K562 (cell line): ENCODE results near the gene CUTA. TPM values are rescaled to one million over a fixed set of nuclear protein-coding genes. Genes with fewer than 3 reads are reported as not detected.

Experiments
- ATAC-seq: fragments of 200-7000 bp; cut with Tn5 transposase; 3 replicates; pipeline ENCODE4 v1.9.1; 2020; ENCODE audit warnings: moderate library complexity
- BruUV-seq: library from RNA; stranded (reverse); fragments of 400-500 nt; replicated peaks from 2 replicates; lab custom pipeline; 2021; lab: Mats Ljungman, UMichigan
- CTCF ChIA-PET: fragments of 300-600 bp; formaldehyde crosslinking; extraction: SDS; loops from one replicate; lab custom pipeline; 2021; ENCODE audit warnings: low intra/inter-chr PET ratio; lab: Yijun Ruan, JAX
- POLR2A ChIA-PET: fragments of 300-600, 350-650 bp; sonication (Branson Sonifier 250); formaldehyde crosslinking; extraction: SDS; loops from one replicate; lab custom pipeline; 2021; ENCODE audit warnings: antibody characterized with exemption, inconsistent platforms; lab: Yijun Ruan, JAX
- DNase-seq, 4 experiments: peaks; one replicate each; pipeline versions ENCODE4 v3.0.0 to v3.0.0-alpha.2; 2011 to 2018; ENCODE audit warnings: low spot score in 3 of 4, mixed read lengths in 3 of 4; ENCODE audit errors: extremely low read depth in 1 of 4
- FAIRE-seq: peaks from 2 replicates; lab custom pipeline; 2011; peaks lifted over from hg19 to GRCh38; lab: Jason Lieb, UNC
- H2AFZ ChIP-seq: 2 replicates; pipeline ENCODE4 v1.6.0; 2011; ENCODE audit warnings: low read depth, low read length, control low read depth, inconsistent platforms
- H3K27ac ChIP-seq: fragments of 200-600 bp; 3 replicates; pipeline ENCODE4 v1.8.0; 2011; ENCODE audit warnings: low read depth, mild to moderate bottlenecking, control low read depth, inconsistent platforms, low read length, moderate library complexity, mixed read lengths; ENCODE audit errors: extremely low read depth
- H3K27me3 ChIP-seq, 2 experiments: fragments of 300-600 bp in 1 of 2; 2 replicates in 1 of 2; 3 replicates in 1 of 2; pipeline versions ENCODE4 v1.6.0 to v1.8.0; 2011; ENCODE audit warnings: inconsistent platforms in 2 of 2, low read length in 2 of 2, mild to moderate bottlenecking in 1 of 2, mixed read lengths in 1 of 2, moderate library complexity in 1 of 2; ENCODE audit not compliant: control insufficient read depth in 2 of 2, insufficient read depth in 2 of 2
- H3K36me3 ChIP-seq: fragments of 300-600 bp; 3 replicates; pipeline ENCODE4 v1.8.0; 2011; ENCODE audit warnings: mild to moderate bottlenecking, low read length, inconsistent platforms; ENCODE audit not compliant: control insufficient read depth, insufficient read depth
- H3K4me1 ChIP-seq, 2 experiments: fragments of 200-600 bp in 1 of 2; replicated peaks in 1 of 2; 2 replicates in 1 of 2; 3 replicates in 1 of 2; pipeline versions ENCODE4 v1.5.1 to v1.8.0; 2011; ENCODE audit warnings: inconsistent platforms in 2 of 2, low read length in 2 of 2, mild to moderate bottlenecking in 1 of 2, mixed read lengths in 1 of 2, moderate library complexity in 1 of 2; ENCODE audit not compliant: control insufficient read depth in 2 of 2, insufficient read depth in 2 of 2
- H3K4me2 ChIP-seq: 2 replicates; pipeline ENCODE4 v1.6.1; 2011; ENCODE audit warnings: low read length, control low read depth, inconsistent platforms, mixed read lengths; ENCODE audit not compliant: insufficient read depth
- H3K4me3 ChIP-seq: fragments of 200-600 bp; sonication (generic), shearing (Covaris generic); 2 replicates; pipeline ENCODE4 v1.5.1; 2016; ENCODE audit warnings: control low read depth, inconsistent platforms
- H3K79me2 ChIP-seq: fragments of 200-600 bp; 3 replicates; pipeline ENCODE4 v1.8.0; 2011; ENCODE audit warnings: low read length, inconsistent platforms; ENCODE audit not compliant: control insufficient read depth, insufficient read depth
- H3K9ac ChIP-seq, 2 experiments: 2 replicates each; pipeline versions ENCODE4 v1.6.0 to v1.6.1; 2011; ENCODE audit warnings: low read depth in 2 of 2, low read length in 2 of 2, control low read depth in 1 of 2, inconsistent platforms in 1 of 2, mild to moderate bottlenecking in 1 of 2, mixed read lengths in 1 of 2; ENCODE audit not compliant: insufficient read depth in 1 of 2
- H3K9me1 ChIP-seq: one replicate; pipeline ENCODE4 v1.6.0; 2011; ENCODE audit warnings: inconsistent platforms, mild to moderate bottlenecking, low read length, moderate library complexity; ENCODE audit not compliant: control insufficient read depth, insufficient read depth
- H3K9me3 ChIP-seq: replicated peaks from 2 replicates; pipeline ENCODE4 v1.5.1; 2011; ENCODE audit warnings: low read depth, low read length, inconsistent platforms; ENCODE audit not compliant: control insufficient read depth, insufficient read depth
- H4K20me1 ChIP-seq: replicated peaks from 2 replicates; pipeline ENCODE4 v1.6.1; 2011; ENCODE audit warnings: low read length, inconsistent platforms, mixed read lengths; ENCODE audit not compliant: control insufficient read depth, insufficient read depth
- ASH1L ChIP-seq: fragments of 450-650 bp; IDR thresholded peaks from 2 replicates; pipeline ENCODE4 v1.6.1; 2018; ENCODE audit warnings: borderline replicate concordance, mild to moderate bottlenecking, low read depth; ENCODE audit not compliant: partially characterized antibody
- FOXJ3 ChIP-seq: sonication (generic); formaldehyde crosslinking; IDR thresholded peaks from 2 replicates; pipeline ENCODE4 v1.4.0; 2020; ENCODE audit warnings: mild to moderate bottlenecking, missing genetic modification reagents
- HEY1 ChIP-seq: fragments of 250-450 bp; sonication (Bioruptor Pico); IDR thresholded peaks from 2 replicates; pipeline ENCODE4 v1.5.0; 2020; ENCODE audit warnings: mild to moderate bottlenecking, moderate library complexity, borderline replicate concordance
- HNRNPH1 ChIP-seq: fragments of 200-400 bp; formaldehyde crosslinking; optimal IDR thresholded peaks from 2 replicates; pipeline ENCODE3; 2017; ENCODE audit warnings: low read depth, mild to moderate bottlenecking, low read length, moderate library complexity
- JUNB ChIP-seq: fragments of 450-650 bp; formaldehyde crosslinking; conservative IDR thresholded peaks from 2 replicates; pipeline ENCODE4 v1.4.0; 2020; ENCODE audit warnings: mild to moderate bottlenecking
- PBX2 ChIP-seq, 2 experiments: IDR thresholded peaks in 1 of 2; conservative IDR thresholded peaks in 1 of 2; 2 replicates each; pipeline ENCODE4 v1.6.1; 2016; ENCODE audit warnings: low read depth in 2 of 2, mild to moderate bottlenecking in 1 of 2, missing compliant biosample characterization in 1 of 2, missing genetic modification characterization in 1 of 2, moderate library complexity in 1 of 2
- PKNOX1 ChIP-seq: fragments of 450-650 bp; IDR thresholded peaks from 2 replicates; pipeline ENCODE4 v1.6.1; 2016
- POLR2B ChIP-seq: fragments of 450-650 bp; IDR thresholded peaks from 2 replicates; pipeline ENCODE4 v1.6.1; 2018; ENCODE audit warnings: low read depth; ENCODE audit not compliant: partially characterized antibody
- PPARD ChIP-seq: fragments of 250-450 bp; sonication (Bioruptor Pico); IDR thresholded peaks from 2 replicates; pipeline ENCODE4 v1.8.0; 2022; ENCODE audit warnings: inconsistent platforms, mild to moderate bottlenecking, moderate library complexity
- RNF2 ChIP-seq: sonication (generic); IDR thresholded peaks from 2 replicates; pipeline ENCODE4 v1.6.1; 2016
- SAFB ChIP-seq: fragments of 200-400 bp; formaldehyde crosslinking; IDR thresholded peaks from 2 replicates; pipeline ENCODE4 v1.6.1; 2017; ENCODE audit warnings: low read depth, low read length, borderline replicate concordance
- SIN3A ChIP-seq, 2 experiments: fragments of 150-350 bp in 1 of 2; IDR thresholded peaks; 2 replicates each; pipeline ENCODE4 v1.6.1; 2011 to 2016; ENCODE audit warnings: borderline replicate concordance in 2 of 2, low read depth in 2 of 2, low read length in 2 of 2, mild to moderate bottlenecking in 2 of 2, moderate library complexity in 2 of 2; ENCODE audit not compliant: control insufficient read depth in 1 of 2
- SMARCA4 ChIP-seq: fragments of 450-650 bp; IDR thresholded peaks from 2 replicates; pipeline ENCODE4 v1.6.1; 2016
- THAP7 ChIP-seq: fragments of 250-450 bp; sonication (Bioruptor Pico); IDR thresholded peaks from 2 replicates; pipeline ENCODE4 v1.5.0; 2021
- ZNF41 ChIP-seq: fragments of 250-450 bp; sonication (Bioruptor Pico); conservative IDR thresholded peaks from 2 replicates; pipeline ENCODE4 v1.4.0; 2020; ENCODE audit warnings: mild to moderate bottlenecking
- WGBS: fragments of 100-300 bp; shearing (Covaris generic); methylation state at CpG from one replicate; pipeline ENCODE4 v1.1.6; 2016; ENCODE audit warnings: low coverage, mixed read lengths; ENCODE audit not compliant: insufficient coverage; ENCODE audit errors: missing lambda C conversion rate; 5-methylcytosine and 5-hydroxymethylcytosine counted together
- in situ Hi-C: fragments of 300-500 bp; cut with MboI; formaldehyde crosslinking; loops from 4 replicates; pipeline ENCODE4 v1.15.0; 2018; ENCODE audit warnings: inconsistent platforms, mixed read lengths
- intact Hi-C: fragments of 100-400 bp; cut with micrococcal nuclease; formaldehyde crosslinking; loops from 2 replicates; pipeline ENCODE4 v1.14.2; 2022
- polyA plus RNA-seq, 8 experiments: library from polyadenylated mRNA; depleted of rRNA in 4 of 8; stranded (reverse) in 5 of 8; unstranded in 3 of 8; fragments of >200 nt; fragmentation: Nextera tagmentation in 2 of 8; fragmentation: Illumina TruSeq in 1 of 8; extraction: Ambion mirVana in 2 of 8; extraction: Trizol in 1 of 8; gene quantifications; 2 replicates each; pipeline versions ENCODE4 v1.2.1 to v1.2.3, GENCODE V29; 2011 to 2014; ENCODE audit warnings: inconsistent platforms in 1 of 8, missing spikeins in 1 of 8
- total RNA-seq, 7 experiments: library from RNA; depleted of rRNA in 6 of 7; stranded (reverse); fragments of >200 nt in 6 of 7; fragmentation: Illumina TruSeq in 2 of 7; extraction: Trizol in 2 of 7; gene quantifications; 2 replicates each; pipeline versions ENCODE4 v1.2.1 to v1.2.3, GENCODE V29; 2011 to 2021; ENCODE audit warnings: low replicate concordance in 1 of 7

Gene CUTA
- total and polyA plus RNA-seq, 9 of the 15 experiments (the other 6 are each of a cell fraction or from before 2014, with no cell fraction given): 166 to 682 (median 310) TPM

GRCh38 chr6:33454009-33454946 lies 36.4 kb upstream of the CUTA start, which contains the start of gene ZBTB9:
ZBTB9 (plus strand) TSS chr6:33454576; CDS start chr6:33455101, 525 bp downstream.
- H3K36me3 ChIP-seq: peaks cover 40% of the 10 kb centered on the region
- peak within 1 kb of the TSS; percentile 64 for H3K4me3 ChIP-seq
- peaks cover 35% of the 10 kb centered on the region for H3K79me2 ChIP-seq
- H3K9me3 ChIP-seq: no peaks in the 10 kb centered on the region
- H3K27me3 ChIP-seq: no peaks in the 10 kb centered on the region
- peak within 1 kb of the TSS; percentile 86 for H2AFZ ChIP-seq
- POLR2A ChIA-PET: interaction anchor here (0.6 to 1.9 kb wide), 14 partner anchors 9 to 482 kb away, joined by 3 to 9 read pairs (median 3); partner anchors contain the start of genes CUTA and RGL2
- H4K20me1 ChIP-seq: no peaks in the 10 kb centered on the region
- DNase-seq (peak; percentile 98 to 100 (median 100)), FAIRE-seq (peak; percentile 99), ATAC-seq (peak; percentile 99)
- H3K4me2 ChIP-seq: peak within 1 kb of the TSS; percentile 94
- WGBS: 1% methylated on average over 64 of the region's 65 CpGs
- H3K9ac ChIP-seq: peak within 1 kb of the TSS; percentile 78 to 95
- intact Hi-C loops (no loop called here), in situ Hi-C loops (no loop called here)
- H3K4me1 ChIP-seq: peaks cover 14 to 20% of the 10 kb centered on the region in 2 experiments
- CTCF ChIA-PET: no interaction called here
- H3K27ac ChIP-seq: peak within 1 kb of the TSS; percentile 62
- BruUV-seq: TSS peak; percentile 92
- H3K9me1 ChIP-seq: no peaks in the 10 kb centered on the region
- TF ChIP-seq PKNOX1 (peak; percentile 49; the same call in 1 of the 2 replicates), ZNF41 (CRISPR knock-in tag) (no peak), PBX2 (CRISPR knock-in tag; IDR thresholded peaks at IDR 0.05; ENCODE audit: low read depth) (no peak), PBX2 (tag; conservative IDR thresholded peaks at IDR 0.05; ENCODE audit: low read depth) (no peak), HEY1 (no peak), HNRNPH1 (no peak), POLR2B (peak; percentile 87), JUNB (no peak), FOXJ3 (CRISPR knock-in tag) (no peak), THAP7 (CRISPR knock-in tag) (no peak), RNF2 (peak; percentile 82; the same call in 1 of the 2 replicates), SIN3A (IDR thresholded peaks at IDR 0.05; ENCODE audit: borderline replicate concordance in 2 of 2, control insufficient read depth in 1 of 2, low read depth in 2 of 2, low read length in 2 of 2) (peak; percentile 98), SMARCA4 (no peak), PPARD (CRISPR knock-in tag) (no peak), SAFB (no peak), ASH1L (peak; percentile 90)
